NT2/D1 (cell line): ENCODE results near the gene CAMSAP2.

ENCODE experiments used
- SUZ12 ChIP-seq: IDR thresholded peaks from 2 replicates; pipeline ENCODE4 v1.6.1; 2011; ENCODE audit not compliant: insufficient read length, insufficient read depth; ENCODE audit errors: extremely low read depth
- YY1 ChIP-seq: IDR thresholded peaks from 2 replicates; pipeline ENCODE4 v1.6.1; 2011; ENCODE audit not compliant: insufficient read length, insufficient read depth
- ZNF274 ChIP-seq: IDR thresholded peaks from 2 replicates; pipeline ENCODE4 v1.6.1; 2011; ENCODE audit warnings: mild to moderate bottlenecking, low read depth, low read length

DNA sequence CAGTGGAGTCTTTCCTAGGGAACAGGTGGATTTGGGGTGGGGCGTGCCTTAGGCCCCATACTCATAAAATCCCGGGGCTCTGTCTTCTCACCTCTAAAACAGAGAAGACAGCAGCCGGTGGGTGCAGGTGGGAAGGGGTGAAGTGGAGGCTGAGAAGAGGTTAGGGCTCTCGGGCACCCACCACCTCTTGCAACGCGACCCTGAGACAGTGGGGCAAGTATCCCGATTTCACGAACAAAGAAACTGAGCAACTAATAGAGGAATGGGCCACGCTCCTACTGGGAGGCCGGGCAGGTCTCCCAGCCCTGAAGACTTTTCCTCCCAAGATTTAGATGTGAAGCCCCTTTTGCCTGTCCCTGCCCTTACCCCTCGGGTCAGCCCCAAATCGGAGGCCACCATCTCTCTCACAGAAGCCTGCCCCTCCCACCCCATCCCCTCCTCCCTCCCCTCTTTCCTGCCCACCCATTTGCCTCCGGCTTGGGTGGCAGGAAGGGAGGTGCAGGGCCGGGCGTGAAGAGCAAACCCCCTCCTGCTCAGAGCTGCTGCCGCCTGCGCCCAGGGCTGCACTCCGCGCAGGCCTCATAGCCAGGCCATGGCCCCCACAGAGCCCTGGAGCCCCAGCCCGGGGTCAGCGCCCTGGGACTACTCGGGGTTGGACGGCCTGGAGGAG is 133.9 kb downstream of the CAMSAP2 start, which contains the start of gene GPR25:
- TF ChIP-seq YY1 (no peak), SUZ12 (no peak), ZNF274 (no peak)
